ENCODE results near the gene ABCC11. TPM values are rescaled to one million over a fixed set of nuclear protein-coding genes. Genes with fewer than 3 reads are reported as not detected.
"Not testable (repeated sequence)": the region's sequence is repeated elsewhere in the genome, so short reads cannot be mapped to it uniquely, and the experiment has no call there.

The ABCC11 gene
- total and polyA plus RNA-seq, 2 donors (not counting 1 experiment from before 2014, with no cell fraction given) = 0.09 TPM; not detected in 1

DNA sequence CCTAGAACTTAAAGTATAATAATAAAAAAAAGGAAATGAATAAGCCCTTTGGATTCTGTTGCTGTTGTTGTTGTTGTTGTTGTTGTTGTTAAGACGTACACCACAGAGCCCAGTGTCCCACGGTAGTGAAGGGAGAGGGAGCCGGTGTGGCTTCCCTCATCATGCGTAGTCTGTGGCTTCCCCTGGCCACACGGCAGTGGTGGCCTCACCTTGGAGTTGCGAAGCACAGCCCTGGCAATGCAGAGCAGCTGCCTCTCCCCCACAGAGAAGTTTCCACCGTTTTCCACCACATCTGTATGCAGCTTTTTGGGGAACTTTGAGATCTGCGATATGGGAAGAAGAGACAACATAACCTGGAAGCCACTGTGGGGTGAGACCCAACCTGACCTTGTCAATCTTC, 77.4 kb downstream of the ABCC11 start:
- Histone ChIP-seq H3K4me2 (replicated peaks; ENCODE audit: low read depth, low read length, poor library complexity, severe bottlenecking) (no peak overlapping the region), H3K4me3 (ENCODE audit: control extremely low read depth in 1 of 5, extremely low read depth in 1 of 5, insufficient read depth in 1 of 5, low read depth in 2 of 5, low read length in 4 of 5) (no peak overlapping the region), H3K27ac (ENCODE audit: low read length in 2 of 2) (no peak overlapping the region), H4K20me1 (ENCODE audit: control insufficient read depth, insufficient read depth, low read length, poor library complexity, severe bottlenecking) (no peaks in the 10 kb centered on the region), H3K4me1 (ENCODE audit: control insufficient read depth in 2 of 2, insufficient read depth in 2 of 2, low read length in 2 of 2) (no peaks in the 10 kb centered on the region), H3K27me3 (replicated peaks in 1 of 4; ENCODE audit: control extremely low read depth in 1 of 4, control insufficient read depth in 3 of 4, insufficient read depth in 4 of 4, low read length in 3 of 4) (no peaks in the 10 kb centered on the region), H3K36me3 (replicated peaks in 1 of 2; ENCODE audit: control extremely low read depth in 1 of 2, control insufficient read depth in 1 of 2, extremely low read depth in 1 of 2, insufficient read depth in 2 of 2, low read length in 1 of 2) (no peaks in the 10 kb centered on the region), H3K79me2 (ENCODE audit: control insufficient read depth, insufficient read depth, low read length) (no peaks in the 10 kb centered on the region), H3K9ac (ENCODE audit: low read length) (no peak overlapping the region), H2AFZ (ENCODE audit: insufficient read depth, low read depth, low read length, poor library complexity, severe bottlenecking) (no peak overlapping the region), H3K9me3 (ENCODE audit: control extremely low read depth in 1 of 3, control insufficient read depth in 2 of 3, insufficient read depth in 1 of 3, low read length in 2 of 3) (no peaks in the 10 kb centered on the region)
- no peak for TF ChIP-seq CTCF (IDR thresholded peaks at IDR 0.05)
- TF ChIP-seq EZH2 (IDR thresholded peaks at IDR 0.05; ENCODE audit: borderline replicate concordance, insufficient read depth, low read depth, low read length, poor library complexity, severe bottlenecking) = no peak
- WGBS (ENCODE audit: insufficient coverage) = 85% methylated on average over 7 of the region's 8 CpGs
- Mint-ChIP-seq H3K4me1 (peaks cover 1% of the 10 kb centered on the region), H3K9me3 (ENCODE audit: insufficient read depth) (no peaks in the 10 kb centered on the region), H3K4me3 (no peak overlapping the region), H3K27me3 (peaks cover 4% of the 10 kb centered on the region), H3K27ac (no peak overlapping the region)
- CTCF ChIA-PET = interaction anchor here (0.6 kb wide), 1 partner anchor 61 kb away, joined by 5 read pairs; no protein-coding TSS in a partner anchor
- ATAC-seq (ENCODE audit: low read depth) (no peak), DNase-seq (no peak)
- intact Hi-C loops (cut with micrococcal nuclease) = no loop called here
- POLR2A ChIA-PET = no interaction called here

- H3K27ac ChIP-seq (ENCODE audit: low read length in 2 of 2) = no peak overlapping the region
- no peak for ATAC-seq (ENCODE audit: low read depth)
- no peak overlapping the region for H3K4me3 ChIP-seq (ENCODE audit: control extremely low read depth in 1 of 5, extremely low read depth in 1 of 5, insufficient read depth in 1 of 5, low read depth in 2 of 5, low read length in 4 of 5)
- Mint-ChIP-seq H3K27me3 (no peaks in the 10 kb centered on the region), H3K9me3 (ENCODE audit: insufficient read depth) (no peaks in the 10 kb centered on the region), H3K27ac (no peak overlapping the region), H3K4me1 (peaks cover 3% of the 10 kb centered on the region), H3K4me3 (no peak overlapping the region)
- no CpG with 5 or more reads among the region's 1 CpG for WGBS (ENCODE audit: insufficient coverage)
- no peaks in the 10 kb centered on the region for H3K36me3 ChIP-seq (replicated peaks in 1 of 2; ENCODE audit: control extremely low read depth in 1 of 2, control insufficient read depth in 1 of 2, extremely low read depth in 1 of 2, insufficient read depth in 2 of 2, low read length in 1 of 2)
- H2AFZ ChIP-seq (ENCODE audit: insufficient read depth, low read depth, low read length, poor library complexity, severe bottlenecking) = no peak overlapping the region
- DNase-seq = no peak
- no peaks in the 10 kb centered on the region for H4K20me1 ChIP-seq (ENCODE audit: control insufficient read depth, insufficient read depth, low read length, poor library complexity, severe bottlenecking)
- TF ChIP-seq CTCF (IDR thresholded peaks at IDR 0.05) (no peak), EZH2 (IDR thresholded peaks at IDR 0.05; ENCODE audit: borderline replicate concordance, insufficient read depth, low read depth, low read length, poor library complexity, severe bottlenecking) (no peak)
- peaks cover 0 to 2% of the 10 kb centered on the region in 2 donors for H3K4me1 ChIP-seq (ENCODE audit: control insufficient read depth in 2 of 2, insufficient read depth in 2 of 2, low read length in 2 of 2)
- intact Hi-C loops (cut with micrococcal nuclease) = no loop called here
- no peak overlapping the region for H3K4me2 ChIP-seq (replicated peaks; ENCODE audit: low read depth, low read length, poor library complexity, severe bottlenecking)
- no peaks in the 10 kb centered on the region for H3K79me2 ChIP-seq (ENCODE audit: control insufficient read depth, insufficient read depth, low read length)
- H3K9ac ChIP-seq (ENCODE audit: low read length) = no peak overlapping the region
- CTCF ChIA-PET = interaction anchor here (1.4 to 1.5 kb wide), 2 partner anchors 10 to 1130 kb away, joined by 4 to 6 read pairs; no protein-coding TSS in a partner anchor
- no peaks in the 10 kb centered on the region for H3K9me3 ChIP-seq (ENCODE audit: control extremely low read depth in 1 of 3, control insufficient read depth in 2 of 3, insufficient read depth in 1 of 3, low read length in 2 of 3)
- H3K27me3 ChIP-seq (replicated peaks in 1 of 4; ENCODE audit: control extremely low read depth in 1 of 4, control insufficient read depth in 3 of 4, insufficient read depth in 4 of 4, low read length in 3 of 4) = no peaks in the 10 kb centered on the region
- POLR2A ChIA-PET = no interaction called here
Observed at GRCh38 chr16:48168075-48168474, 79.3 kb downstream of the ABCC11 start.

DNA sequence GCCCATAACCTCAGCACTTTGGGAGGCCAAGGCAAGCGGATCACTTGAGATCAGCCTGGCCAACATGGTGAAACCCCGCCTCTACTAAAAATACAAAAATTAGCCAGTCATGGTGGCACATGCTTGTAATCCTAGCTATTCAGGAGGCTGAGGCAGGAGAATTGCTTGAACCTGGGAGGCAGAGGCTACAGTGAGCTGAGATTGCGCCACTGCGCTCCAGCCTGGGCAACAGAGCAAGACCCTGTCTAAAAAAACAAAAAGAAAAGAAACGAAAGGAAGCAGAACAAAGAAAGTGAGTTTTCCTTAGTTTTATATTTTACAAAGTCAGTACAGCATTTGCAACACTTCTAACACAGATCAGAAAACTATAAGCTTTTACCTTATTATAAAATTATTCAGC, 80.7 kb downstream of the ABCC11 start:
- intact Hi-C loops (cut with micrococcal nuclease); H3K27ac ChIP-seq (ENCODE audit: low read length in 2 of 2); H3K9me3 ChIP-seq (ENCODE audit: control extremely low read depth in 1 of 3, control insufficient read depth in 2 of 3, insufficient read depth in 1 of 3, low read length in 2 of 3); H4K20me1 ChIP-seq (ENCODE audit: control insufficient read depth, insufficient read depth, low read length, poor library complexity, severe bottlenecking); ATAC-seq (ENCODE audit: low read depth); H3K4me1 Mint-ChIP-seq; H3K79me2 ChIP-seq (ENCODE audit: control insufficient read depth, insufficient read depth, low read length); H3K4me1 ChIP-seq (ENCODE audit: control insufficient read depth in 2 of 2, insufficient read depth in 2 of 2, low read length in 2 of 2); H3K27me3 ChIP-seq (replicated peaks in 1 of 4; ENCODE audit: control extremely low read depth in 1 of 4, control insufficient read depth in 3 of 4, insufficient read depth in 4 of 4, low read length in 3 of 4); H3K4me2 ChIP-seq (replicated peaks; ENCODE audit: low read depth, low read length, poor library complexity, severe bottlenecking); H3K9me3 Mint-ChIP-seq (ENCODE audit: insufficient read depth); H3K27ac Mint-ChIP-seq; H3K36me3 ChIP-seq (replicated peaks in 1 of 2; ENCODE audit: control extremely low read depth in 1 of 2, control insufficient read depth in 1 of 2, extremely low read depth in 1 of 2, insufficient read depth in 2 of 2, low read length in 1 of 2); POLR2A ChIA-PET; H3K4me3 ChIP-seq (ENCODE audit: control extremely low read depth in 1 of 5, extremely low read depth in 1 of 5, insufficient read depth in 1 of 5, low read depth in 2 of 5, low read length in 4 of 5); H3K27me3 Mint-ChIP-seq; DNase-seq; H3K9ac ChIP-seq (ENCODE audit: low read length); H2AFZ ChIP-seq (ENCODE audit: insufficient read depth, low read depth, low read length, poor library complexity, severe bottlenecking); H3K4me3 Mint-ChIP-seq: not testable (repeated sequence)
- CTCF ChIA-PET = interaction anchor here (0.6 to 3.1 kb wide), 7 partner anchors 9 to 1611 kb away, joined by 3 to 28 read pairs (median 5); no protein-coding TSS in a partner anchor
- WGBS (ENCODE audit: insufficient coverage) = 100% methylated on average over 2 of the region's 5 CpGs
